GM18951 (cell line): Measurements from ENCODE around the gene TES.

Source experiments
- POLR2A ChIP-seq: IDR thresholded peaks from 4 replicates; pipeline ENCODE4 v1.6.1; 2011; ENCODE audit warnings: mild to moderate bottlenecking; ENCODE audit not compliant: insufficient read length, insufficient read depth; ENCODE audit errors: extremely low read depth
- in situ Hi-C: fragments of 300-500 bp; cut with MboI; formaldehyde crosslinking; loops from one replicate; pipeline ENCODE4 v1.12.0; 2022; ENCODE audit warnings: low sequenced_read_pairs, mixed read lengths, inconsistent platforms; ENCODE audit not compliant: unreplicated experiment

TES gene

GRCh38 chr7:116306409-116307048 is 96.2 kb downstream of the TES start:
- TF ChIP-seq POLR2A, result no peak
- in situ Hi-C loops, result no loop called here

- no peak for TF ChIP-seq POLR2A
- in situ Hi-C loops, result no loop called here
Observed at GRCh38 chr7:116307253-116307652, 96.9 kb downstream of the TES start.
